ENCODE measurements around the gene COX20. TPM values are rescaled to one million over a fixed set of nuclear protein-coding genes. Genes with fewer than 3 reads are reported as not detected.
"Not testable (repeated sequence)": the region's sequence is repeated elsewhere in the genome, so short reads cannot be mapped to it uniquely, and the experiment has no call there.

COX20 gene
- total RNA-seq, 4 donors from 2014 or later, result 19.4 to 43.2 (median 24.1) TPM

GRCh38 chr1:244821134-244821533 lies 14.3 kb upstream of the COX20 start:
- ATAC-seq (ENCODE audit: low FRiP score), result no peak
- no peak for TF ChIP-seq CTCF (IDR thresholded peaks at IDR 0.05)

GRCh38 chr1:244822878-244823277 lies 12.6 kb upstream of the COX20 start:
- no peak for TF ChIP-seq CTCF (IDR thresholded peaks at IDR 0.05)
- ATAC-seq (ENCODE audit: low FRiP score), result no peak
- no peak for DNase-seq (ENCODE audit: low spot score)

More at GRCh38 chr1:244821134-244821533, 14.3 kb upstream of the COX20 start:
- no peak for DNase-seq (ENCODE audit: low spot score)

- ATAC-seq (ENCODE audit: low FRiP score) (no peak), DNase-seq (ENCODE audit: low spot score) (no peak)
- TF ChIP-seq CTCF (IDR thresholded peaks at IDR 0.05), result no peak
Measured at GRCh38 chr1:244826712-244827111, 8.7 kb upstream of the COX20 start.

GRCh38 chr1:244830639-244831038 lies 4.8 kb upstream of the COX20 start:
- no peak for ATAC-seq (ENCODE audit: low FRiP score)
- DNase-seq (ENCODE audit: low spot score), result no peak
- TF ChIP-seq CTCF (IDR thresholded peaks at IDR 0.05), result no peak

GRCh38 chr1:244833260-244833659 lies 2.2 kb upstream of the COX20 start:
- not testable (repeated sequence) for DNase-seq (ENCODE audit: low spot score); ATAC-seq (ENCODE audit: low FRiP score)

GRCh38 chr1:244833734-244834542 lies 1.5 kb upstream of the COX20 start:
- no peak for TF ChIP-seq CTCF (IDR thresholded peaks at IDR 0.05)
- ATAC-seq (ENCODE audit: low FRiP score) (peak; percentile 24), DNase-seq (ENCODE audit: low spot score) (no peak)

GRCh38 chr1:244834543-244835275 lies 749 bp upstream of the COX20 start:
- ATAC-seq (ENCODE audit: low FRiP score) (peak; percentile 65), DNase-seq (ENCODE audit: low spot score) (peak; percentile 55)
- no peak for TF ChIP-seq CTCF (IDR thresholded peaks at IDR 0.05)
